ENCODE results near the gene NAPEPLD.

DNA sequence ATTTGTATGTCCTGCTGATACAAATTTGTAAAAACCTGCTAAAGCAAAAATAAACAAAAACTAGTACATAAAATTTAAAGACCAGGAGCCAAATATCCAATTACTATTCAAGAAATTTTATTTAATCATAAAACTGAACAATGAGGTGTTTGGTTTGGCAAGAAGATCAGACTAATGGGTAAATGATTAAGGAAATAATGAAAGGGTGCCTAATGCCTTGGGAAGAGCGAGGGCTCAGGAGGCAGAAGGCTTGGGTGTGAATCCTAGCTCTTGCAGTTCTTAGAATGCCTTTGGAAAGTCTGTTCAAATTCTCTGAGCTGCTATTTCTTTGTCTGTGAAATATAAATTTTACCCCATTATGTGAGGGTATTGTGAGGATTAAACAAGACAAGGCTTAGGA, 32.4 kb downstream of the NAPEPLD start:
- TF ChIP-seq, protein P1, sequence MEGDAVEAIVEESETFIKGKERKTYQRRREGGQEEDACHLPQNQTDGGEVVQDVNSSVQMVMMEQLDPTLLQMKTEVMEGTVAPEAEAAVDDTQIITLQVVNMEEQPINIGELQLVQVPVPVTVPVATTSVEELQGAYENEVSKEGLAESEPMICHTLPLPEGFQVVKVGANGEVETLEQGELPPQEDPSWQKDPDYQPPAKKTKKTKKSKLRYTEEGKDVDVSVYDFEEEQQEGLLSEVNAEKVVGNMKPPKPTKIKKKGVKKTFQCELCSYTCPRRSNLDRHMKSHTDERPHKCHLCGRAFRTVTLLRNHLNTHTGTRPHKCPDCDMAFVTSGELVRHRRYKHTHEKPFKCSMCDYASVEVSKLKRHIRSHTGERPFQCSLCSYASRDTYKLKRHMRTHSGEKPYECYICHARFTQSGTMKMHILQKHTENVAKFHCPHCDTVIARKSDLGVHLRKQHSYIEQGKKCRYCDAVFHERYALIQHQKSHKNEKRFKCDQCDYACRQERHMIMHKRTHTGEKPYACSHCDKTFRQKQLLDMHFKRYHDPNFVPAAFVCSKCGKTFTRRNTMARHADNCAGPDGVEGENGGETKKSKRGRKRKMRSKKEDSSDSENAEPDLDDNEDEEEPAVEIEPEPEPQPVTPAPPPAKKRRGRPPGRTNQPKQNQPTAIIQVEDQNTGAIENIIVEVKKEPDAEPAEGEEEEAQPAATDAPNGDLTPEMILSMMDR (conservative IDR thresholded peaks at IDR 0.05; ENCODE audit: low read depth in 2 of 2) = no peak
- TF ChIP-seq EZH2 (IDR thresholded peaks at IDR 0.05; ENCODE audit: low read depth, unreplicated experiment) (no peak), JUNB (IDR thresholded peaks at IDR 0.05; ENCODE audit: unreplicated experiment) (no peak), EZH2phosphoT487 (IDR thresholded peaks at IDR 0.05; ENCODE audit: unreplicated experiment) (no peak)

All from GM23338 (cell line).